H1 (cell line): ENCODE data around the gene PCGF3. TPM values are rescaled to one million over a fixed set of nuclear protein-coding genes. Genes with fewer than 3 reads are reported as not detected.

Experiments used
- CTCF ChIA-PET: fragments of 300-600 bp; sonication (Branson Sonifier 250); formaldehyde crosslinking; loops from one replicate; lab custom pipeline; 2021; ENCODE audit not compliant: partially characterized antibody; lab: Charles Lee
- POLR2A ChIA-PET: fragments of 300-600 bp; sonication (Branson Sonifier 250); formaldehyde crosslinking; loops from one replicate; lab custom pipeline; 2021; ENCODE audit warnings: inconsistent platforms; ENCODE audit not compliant: partially characterized antibody; lab: Charles Lee
- DNase-seq, 2 experiments: peaks; one replicate each; pipeline versions ENCODE4 v3.0.0 to v3.0.0-alpha.2; 2010 to 2022; ENCODE audit warnings: low spot score in 2 of 2, low read depth in 1 of 2, mixed read lengths in 1 of 2
- FAIRE-seq: peaks from 2 replicates; lab custom pipeline; 2011; peaks lifted over from hg19 to GRCh38; lab: Jason Lieb, UNC
- H2AFZ ChIP-seq: 2 replicates; pipeline ENCODE4 v1.8.1; 2012; ENCODE audit warnings: low read length, inconsistent platforms
- H2AK5ac ChIP-seq: 2 replicates; pipeline ENCODE4 v1.6.1; 2013; ENCODE audit warnings: low read depth, low read length
- H2BK120ac ChIP-seq: replicated peaks from 2 replicates; pipeline ENCODE3; 2013; ENCODE audit warnings: low read depth, low read length, inconsistent platforms
- H2BK12ac ChIP-seq: 2 replicates; pipeline ENCODE4 v1.6.1; 2013; ENCODE audit warnings: low read depth, low read length
- H2BK15ac ChIP-seq: 2 replicates; pipeline ENCODE4 v1.6.1; 2013; ENCODE audit warnings: low read length
- H2BK20ac ChIP-seq: 2 replicates; pipeline ENCODE4 v1.6.1; 2013; ENCODE audit warnings: low read length
- H2BK5ac ChIP-seq: 2 replicates; pipeline ENCODE4 v1.6.1; 2013; ENCODE audit warnings: low read depth, low read length
- H3K14ac ChIP-seq: 2 replicates; pipeline ENCODE4 v1.6.1; 2013; ENCODE audit warnings: inconsistent platforms; ENCODE audit not compliant: insufficient read length
- H3K18ac ChIP-seq: 2 replicates; pipeline ENCODE4 v1.6.1; 2013; ENCODE audit warnings: low read length; ENCODE audit errors: extremely low read depth
- H3K23ac ChIP-seq: 2 replicates; pipeline ENCODE4 v1.6.1; 2013; ENCODE audit warnings: inconsistent platforms; ENCODE audit not compliant: insufficient read length
- H3K23me2 ChIP-seq: 2 replicates; pipeline ENCODE4 v1.6.1; 2013; ENCODE audit warnings: low read depth, low read length
- H3K27ac ChIP-seq: 2 replicates; pipeline ENCODE4 v1.6.1; 2011; ENCODE audit warnings: low read depth, low read length, inconsistent platforms
- H3K27me3 ChIP-seq, 4 experiments: replicated peaks in 1 of 4; 1 replicate in 1 of 4; 2 replicates in 3 of 4; pipeline versions ENCODE4 v1.6.1 to v1.8.1; 2011 to 2013; ENCODE audit warnings: low read length in 3 of 4, mild to moderate bottlenecking in 3 of 4, inconsistent platforms in 2 of 4, mixed read lengths in 2 of 4, moderate library complexity in 1 of 4; ENCODE audit not compliant: control insufficient read depth in 3 of 4, insufficient read depth in 3 of 4; ENCODE audit errors: extremely low read depth in 1 of 4
- H3K36me3 ChIP-seq, 4 experiments: 2 replicates each; pipeline versions ENCODE4 v1.6.1 to v1.8.1; 2011 to 2013; ENCODE audit warnings: mild to moderate bottlenecking in 4 of 4, low read length in 3 of 4, moderate library complexity in 2 of 4, control low read depth in 1 of 4, inconsistent platforms in 1 of 4; ENCODE audit not compliant: insufficient read depth in 4 of 4, control insufficient read depth in 2 of 4
- H3K4ac ChIP-seq: replicated peaks from 2 replicates; pipeline ENCODE3; 2013; ENCODE audit warnings: low read length, low read depth, mixed read lengths, inconsistent platforms; ENCODE audit not compliant: insufficient read length
- H3K4me1 ChIP-seq, 4 experiments: replicated peaks in 1 of 4; 1 replicate in 1 of 4; 2 replicates in 3 of 4; pipeline versions ENCODE4 v1.6.1 to v1.8.1; 2011 to 2013; ENCODE audit warnings: low read length in 3 of 4, inconsistent platforms in 2 of 4, mixed read lengths in 1 of 4; ENCODE audit not compliant: insufficient read depth in 4 of 4, control insufficient read depth in 3 of 4
- H3K4me2 ChIP-seq, 2 experiments: 2 replicates each; pipeline versions ENCODE4 v1.6.1 to v1.8.1; 2011 to 2013; ENCODE audit warnings: low read depth in 2 of 2, low read length in 2 of 2, control low read depth in 1 of 2, inconsistent platforms in 1 of 2, mild to moderate bottlenecking in 1 of 2; ENCODE audit not compliant: insufficient read depth in 1 of 2
- H3K4me3 ChIP-seq, 4 experiments: fragments of 200-600, 300-600 bp in 1 of 4; sonication (generic), shearing (Covaris generic), sonication (Bioruptor Twin) in 1 of 4; 2 replicates each; pipeline versions ENCODE4 v1.5.1 to v1.8.1; 2011 to 2016; ENCODE audit warnings: low read length in 4 of 4, low read depth in 3 of 4, control low read depth in 2 of 4, inconsistent platforms in 2 of 4, mild to moderate bottlenecking in 2 of 4, mixed read lengths in 1 of 4, moderate library complexity in 1 of 4; ENCODE audit not compliant: insufficient read depth in 2 of 4; ENCODE audit errors: extremely low read depth in 1 of 4
- H3K56ac ChIP-seq: replicated peaks from 2 replicates; pipeline ENCODE3; 2013; ENCODE audit warnings: low read depth, mild to moderate bottlenecking, mixed read lengths, low read length, inconsistent platforms; ENCODE audit not compliant: insufficient read length
- H3K79me1 ChIP-seq: 2 replicates; pipeline ENCODE4 v1.6.1; 2013; ENCODE audit warnings: low read depth, low read length, control low read depth
- H3K79me2 ChIP-seq, 2 experiments: 2 replicates each; pipeline versions ENCODE4 v1.6.1 to v1.8.1; 2012 to 2013; ENCODE audit warnings: low read length in 2 of 2, mild to moderate bottlenecking in 2 of 2, inconsistent platforms in 1 of 2; ENCODE audit not compliant: insufficient read depth in 2 of 2, control insufficient read depth in 1 of 2
- H3K9ac ChIP-seq, 4 experiments: replicated peaks in 1 of 4; 1 replicate in 1 of 4; 2 replicates in 3 of 4; pipeline versions ENCODE4 v1.6.1 to v1.8.1; 2011 to 2013; ENCODE audit warnings: low read depth in 3 of 4, low read length in 3 of 4, control low read depth in 2 of 4, mild to moderate bottlenecking in 2 of 4, moderate library complexity in 2 of 4, inconsistent platforms in 1 of 4; ENCODE audit errors: extremely low read depth in 1 of 4
- H3K9me3 ChIP-seq, 2 experiments: 2 replicates each; pipeline versions ENCODE4 v1.6.1 to v1.8.1; 2012 to 2013; ENCODE audit warnings: mild to moderate bottlenecking in 2 of 2, moderate library complexity in 2 of 2, control low read depth in 1 of 2, inconsistent platforms in 1 of 2, low read depth in 1 of 2, low read length in 1 of 2, mixed read lengths in 1 of 2; ENCODE audit not compliant: insufficient read depth in 2 of 2
- H4K20me1 ChIP-seq, 2 experiments: replicated peaks in 1 of 2; 2 replicates each; pipeline versions ENCODE3 to v1.8.1; 2011 to 2013; ENCODE audit warnings: inconsistent platforms in 2 of 2, low read length in 2 of 2, mild to moderate bottlenecking in 1 of 2; ENCODE audit not compliant: insufficient read depth in 2 of 2, control insufficient read depth in 1 of 2
- H4K5ac ChIP-seq: 2 replicates; pipeline ENCODE4 v1.6.1; 2013; ENCODE audit warnings: low read length, low read depth, mixed read lengths, inconsistent platforms; ENCODE audit not compliant: insufficient read length
- H4K8ac ChIP-seq: 2 replicates; pipeline ENCODE4 v1.8.0; 2013; ENCODE audit warnings: mild to moderate bottlenecking, moderate library complexity, low read length, inconsistent platforms; ENCODE audit not compliant: insufficient read depth; ENCODE audit errors: extremely low read depth
- H4K91ac ChIP-seq: replicated peaks from 2 replicates; pipeline ENCODE3; 2013; ENCODE audit warnings: low read length, mixed read lengths, inconsistent platforms; ENCODE audit not compliant: insufficient read length
- CBX5 ChIP-seq: fragments of 300-800, 300-1000 bp; sonication (generic); IDR thresholded peaks from 2 replicates; pipeline ENCODE4 v1.7.1; 2016; ENCODE audit warnings: antibody characterized with exemption, low read length, low read depth
- CBX8 ChIP-seq: fragments of 300-800, 300-1000 bp; sonication (generic); IDR thresholded peaks from 2 replicates; pipeline ENCODE4 v1.7.1; 2016; ENCODE audit warnings: low read depth, low read length, borderline replicate concordance
- EP300 ChIP-seq, 2 experiments: IDR thresholded peaks; 1 replicate in 1 of 2; 2 replicates in 1 of 2; pipeline ENCODE4 v1.6.1; 2011 to 2012; ENCODE audit warnings: low read depth in 2 of 2, low read length in 2 of 2, mild to moderate bottlenecking in 2 of 2, borderline replicate concordance in 1 of 2, inconsistent platforms in 1 of 2, moderate library complexity in 1 of 2
- FOSL1 ChIP-seq: IDR thresholded peaks from 2 replicates; pipeline ENCODE4 v1.6.1; 2011; ENCODE audit warnings: mild to moderate bottlenecking, low read depth, low read length, moderate library complexity; ENCODE audit not compliant: insufficient read depth
- RBBP5 ChIP-seq: IDR thresholded peaks from 2 replicates; pipeline ENCODE4 v1.7.1; 2012; ENCODE audit warnings: low read depth, mild to moderate bottlenecking, inconsistent platforms, low read length, moderate library complexity, borderline replicate concordance
- SAP30 ChIP-seq: fragments of 300-600 bp; sonication (generic); IDR thresholded peaks from 2 replicates; pipeline ENCODE4 v1.7.1; 2012; ENCODE audit warnings: low read length, moderate library complexity, mild to moderate bottlenecking, inconsistent platforms; ENCODE audit not compliant: insufficient read depth, insufficient replicate concordance
- TEAD4 ChIP-seq: IDR thresholded peaks from 2 replicates; pipeline ENCODE4 v1.6.1; 2012; ENCODE audit warnings: low read depth, low read length, inconsistent platforms, mixed read lengths
- WGBS, 2 experiments: shearing (Covaris generic) in 1 of 2; methylation state at CpG; one replicate each; pipeline versions ENCODE4 v1.1.6 to v1.1.7; 2013 to 2015; ENCODE audit warnings: low lambda C conversion rate in 2 of 2, mixed read lengths in 2 of 2, inconsistent platforms in 1 of 2, low coverage in 1 of 2, missing lambda C conversion rate in 1 of 2; ENCODE audit not compliant: insufficient replicate concordance in 2 of 2, insufficient coverage in 1 of 2, insufficient read length in 1 of 2; ENCODE audit errors: extremely low coverage in 1 of 2, missing lambda C conversion rate in 1 of 2; 5-methylcytosine and 5-hydroxymethylcytosine counted together
- polyA plus RNA-seq, 7 experiments: library from polyadenylated mRNA; depleted of rRNA in 3 of 7; stranded (reverse) in 5 of 7; unstranded in 2 of 7; fragments of >200 nt in 5 of 7; fragments of 200-250 nt in 2 of 7; gene quantifications; 1 replicate in 5 of 7; 2 replicates in 1 of 7; 4 replicates in 1 of 7; pipeline versions ENCODE4 v1.2.1 to v1.2.3, GENCODE V29; 2011 to 2013; ENCODE audit warnings: missing spikeins in 2 of 7, mixed read lengths in 2 of 7
- total RNA-seq: library from RNA; stranded (reverse); fragmentation: NEBNext Ultra II Directional; extraction: Animal tissue kit (Norgen Biotek cat#: 25700); gene quantifications from 2 replicates; pipeline ENCODE4 v1.2.1, GENCODE V29; 2021

PCGF3 gene
- total and polyA plus RNA-seq, 2 of the 8 experiments (the other 6 are each of a cell fraction or from before 2014, with no cell fraction given), result 52.7 to 52.9 TPM

DNA sequence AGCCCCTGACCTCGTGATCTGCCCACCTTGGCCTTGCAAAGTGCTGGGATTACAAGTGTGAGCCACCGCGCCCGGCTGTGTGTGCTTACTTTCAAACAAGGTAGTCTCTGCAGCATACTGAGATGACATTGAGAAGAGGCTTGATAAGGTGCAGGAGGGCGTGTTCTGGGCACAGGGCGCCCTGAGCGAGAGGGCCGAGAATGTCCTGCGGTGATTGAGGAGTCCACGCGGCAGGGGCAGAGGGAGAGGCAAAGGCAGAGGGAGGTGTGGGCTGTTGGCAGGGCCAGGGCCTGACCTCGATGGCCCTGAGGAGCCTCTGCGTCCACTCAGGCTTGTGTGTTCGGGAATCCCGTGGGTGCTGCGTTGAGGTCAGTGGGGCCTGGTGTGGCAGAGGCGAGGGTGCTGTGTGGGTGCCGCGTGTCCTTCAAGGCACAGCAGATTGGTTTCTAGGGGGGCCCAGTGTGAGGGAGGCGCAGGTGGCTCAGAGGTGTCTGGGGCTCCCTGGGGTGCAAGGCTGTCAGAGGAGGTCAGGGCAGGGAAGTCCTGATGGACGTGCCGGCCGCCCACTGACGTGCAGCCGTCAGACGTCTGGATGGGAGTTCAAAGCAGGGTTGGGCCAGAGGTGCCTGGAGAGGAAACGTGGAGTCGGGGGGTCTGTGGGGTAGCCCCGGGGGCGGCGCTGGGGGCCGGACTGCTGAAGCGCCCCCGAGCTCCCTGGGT, 12.1 kb downstream of the PCGF3 start:
- H3K23ac ChIP-seq, result no peak overlapping the region
- H3K56ac ChIP-seq, result no peak overlapping the region
- no peak overlapping the region for H3K18ac ChIP-seq
- no peak overlapping the region for H3K4me3 ChIP-seq
- no peak overlapping the region for H2BK15ac ChIP-seq
- H3K27me3 ChIP-seq, result no peaks in the 10 kb centered on the region
- no peak overlapping the region for H3K9ac ChIP-seq
- no peak overlapping the region for H3K27ac ChIP-seq
- CTCF ChIA-PET, result interaction anchor here (1.8 to 2.8 kb wide), 2 partner anchors 24 to 34 kb away, joined by 7 to 16 read pairs; no protein-coding TSS in a partner anchor
- DNase-seq (no peak), FAIRE-seq (no peak)
- no peak overlapping the region for H2BK12ac ChIP-seq
- peaks cover 35% of the 10 kb centered on the region for H3K79me1 ChIP-seq
- H2BK20ac ChIP-seq, result no peak overlapping the region
- H2AK5ac ChIP-seq, result no peak overlapping the region
- H4K20me1 ChIP-seq, result peaks cover 29 to 52% of the 10 kb centered on the region in 2 experiments
- H3K14ac ChIP-seq, result no peak overlapping the region
- POLR2A ChIA-PET, result interaction anchor here (0.6 kb wide), 2 partner anchors 27 to 33 kb away, joined by 3 to 4 read pairs; no protein-coding TSS in a partner anchor
- no peaks in the 10 kb centered on the region for H3K9me3 ChIP-seq
- H2BK120ac ChIP-seq, result no peak overlapping the region
- H3K4me2 ChIP-seq, result no peak overlapping the region
- no peak overlapping the region for H4K8ac ChIP-seq
- no peak overlapping the region for H4K5ac ChIP-seq
- H3K4ac ChIP-seq, result no peak overlapping the region
- no peaks in the 10 kb centered on the region for H3K4me1 ChIP-seq
- no peak overlapping the region for H2AFZ ChIP-seq
- H4K91ac ChIP-seq, result no peak overlapping the region
- H3K79me2 ChIP-seq, result peaks cover 6 to 81% of the 10 kb centered on the region in 2 experiments; a peak in 3 of 4 replicates
- H3K36me3 ChIP-seq, result peaks cover 0 to 7% (median 0%) of the 10 kb centered on the region in 4 experiments; a peak in 2 of 8 replicates
- no peak overlapping the region for H2BK5ac ChIP-seq
- H3K23me2 ChIP-seq, result no peaks in the 10 kb centered on the region
- 95% methylated on average over 34 of the region's 34 CpGs; no CpG with 5 or more reads in 1 of the 2 experiments for WGBS, 2 experiments
- TF ChIP-seq SAP30, result no peak
- no peak for TF ChIP-seq FOSL1
- TF ChIP-seq TEAD4, result no peak
- no peak for TF ChIP-seq EP300 (IDR thresholded peaks at IDR 0.05; ENCODE audit: borderline replicate concordance in 1 of 2, low read depth in 2 of 2, low read length in 2 of 2)
- TF ChIP-seq CBX8, result no peak
- no peak for TF ChIP-seq CBX5
- TF ChIP-seq RBBP5, result no peak
